Muscle of back (tissue), 11 donors: ENCODE results near the gene PLA2G4C. TPM values are rescaled to one million over a fixed set of nuclear protein-coding genes. Genes with fewer than 3 reads are reported as not detected.

Experiments used
- DNase-seq, 3 donors: peaks; one replicate each; pipeline versions ENCODE4 v3.0.0 to v3.0.0-alpha.2; 2013
- polyA plus RNA-seq, 10 donors: library from polyadenylated mRNA; unstranded; fragments of 120-200 nt; gene quantifications; one replicate each; pipeline ENCODE4 v1.2.1, GENCODE V29; 2013; ENCODE audit not compliant: insufficient read length in 10 of 10

Gene PLA2G4C
- polyA plus RNA-seq, 10 donors: 14.4 to 71.0 (median 42.1) TPM

- DNase-seq: no peak
Observed at GRCh38 chr19:48060381-48060780, 50.2 kb downstream of the PLA2G4C start.

- no peak for DNase-seq
Observed at GRCh38 chr19:48059331-48059730, 51.3 kb downstream of the PLA2G4C start.

GRCh38 chr19:48053856-48054255, 56.8 kb downstream of the PLA2G4C start:
- DNase-seq: no peak

GRCh38 chr19:48053076-48053475, 57.5 kb downstream of the PLA2G4C start:
- DNase-seq: no peak

GRCh38 chr19:48051335-48052033, 59.1 kb downstream of the PLA2G4C start:
- DNase-seq: no peak

GRCh38 chr19:48044561-48044960, 66.1 kb downstream of the PLA2G4C start:
- no peak for DNase-seq

- DNase-seq: no peak
Observed at GRCh38 chr19:48043675-48044258, 66.8 kb downstream of the PLA2G4C start, which contains the start of gene CABP5. Gene CABP5 (minus strand): TSS chr19:48044079. CDS start chr19:48043922, 157 bp downstream.

GRCh38 chr19:48041877-48042580, 68.6 kb downstream of the PLA2G4C start:
- no peak for DNase-seq

- DNase-seq: no peak
Observed at GRCh38 chr19:48036765-48037164, 73.9 kb downstream of the PLA2G4C start.

GRCh38 chr19:48033604-48034003, 77.0 kb downstream of the PLA2G4C start:
- DNase-seq: no peak

- no peak for DNase-seq
Observed at GRCh38 chr19:48030073-48030472, 80.5 kb downstream of the PLA2G4C start.

- no peak for DNase-seq
Observed at GRCh38 chr19:48029431-48029830, 81.2 kb downstream of the PLA2G4C start.

GRCh38 chr19:48025480-48025879, 85.1 kb downstream of the PLA2G4C start:
- no peak for DNase-seq

- no peak for DNase-seq
Observed at GRCh38 chr19:48023518-48023917, 87.1 kb downstream of the PLA2G4C start.

GRCh38 chr19:48023011-48023410, 87.6 kb downstream of the PLA2G4C start:
- DNase-seq: no peak

GRCh38 chr19:48020686-48021085, 89.9 kb downstream of the PLA2G4C start:
- DNase-seq: no peak

- peak in 1 of 3 donors; percentile 0 for DNase-seq
Observed at GRCh38 chr19:48010932-48011758, 99.5 kb downstream of the PLA2G4C start.

GRCh38 chr19:48006762-48007161, 103.9 kb downstream of the PLA2G4C start:
- DNase-seq: no peak

- no peak for DNase-seq
Observed at GRCh38 chr19:48004236-48004635, 106.4 kb downstream of the PLA2G4C start.

GRCh38 chr19:48000846-48001245, 109.8 kb downstream of the PLA2G4C start:
- no peak for DNase-seq

GRCh38 chr19:47998800-47999199, 111.8 kb downstream of the PLA2G4C start:
- no peak for DNase-seq
